Fibroblast of villous mesenchyme (primary cell): Measurements from ENCODE around the gene STXBP6. TPM values are rescaled to one million over a fixed set of nuclear protein-coding genes. Genes with fewer than 3 reads are reported as not detected.

Experiments used
- DNase-seq: peaks from one replicate; pipeline ENCODE4 v3.0.0-alpha.2; 2010; ENCODE audit warnings: low read depth
- H3K4me3 ChIP-seq: 2 replicates; pipeline ENCODE4 v1.5.1; 2011; ENCODE audit warnings: low read depth, mild to moderate bottlenecking, low read length
- total RNA-seq: library from RNA; depleted of rRNA; stranded (reverse); fragments of >200 nt; gene quantifications from 2 replicates; pipeline ENCODE4 v1.2.3, GENCODE V29; 2012
- TF ChIP-seq, protein P1 (sequence below): IDR thresholded peaks from 2 replicates; pipeline ENCODE4 v1.5.1; 2012; ENCODE audit warnings: low read depth, mild to moderate bottlenecking, low read length; ENCODE audit not compliant: insufficient read depth

Gene STXBP6
- total RNA-seq, 1 donor, result 4.7 TPM

DNA sequence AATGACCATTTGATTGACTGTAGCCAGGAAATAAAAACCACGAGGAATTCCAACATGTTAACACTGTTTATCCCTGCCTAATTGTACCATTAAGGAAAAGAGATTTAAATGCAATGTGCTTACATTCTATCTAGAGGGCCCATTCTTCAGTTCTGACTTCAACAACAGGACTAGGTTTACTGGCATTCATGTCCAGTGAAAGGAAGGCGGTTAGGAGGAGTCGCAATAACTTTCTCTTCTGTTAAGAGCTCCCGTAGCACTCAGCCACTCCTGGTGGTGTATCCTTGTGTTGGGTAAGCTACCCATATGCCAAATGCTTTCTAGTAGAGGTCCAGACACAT lies 154.7 kb downstream of the STXBP6 start:
- DNase-seq, result peak; percentile 58
- TF ChIP-seq, protein P1, sequence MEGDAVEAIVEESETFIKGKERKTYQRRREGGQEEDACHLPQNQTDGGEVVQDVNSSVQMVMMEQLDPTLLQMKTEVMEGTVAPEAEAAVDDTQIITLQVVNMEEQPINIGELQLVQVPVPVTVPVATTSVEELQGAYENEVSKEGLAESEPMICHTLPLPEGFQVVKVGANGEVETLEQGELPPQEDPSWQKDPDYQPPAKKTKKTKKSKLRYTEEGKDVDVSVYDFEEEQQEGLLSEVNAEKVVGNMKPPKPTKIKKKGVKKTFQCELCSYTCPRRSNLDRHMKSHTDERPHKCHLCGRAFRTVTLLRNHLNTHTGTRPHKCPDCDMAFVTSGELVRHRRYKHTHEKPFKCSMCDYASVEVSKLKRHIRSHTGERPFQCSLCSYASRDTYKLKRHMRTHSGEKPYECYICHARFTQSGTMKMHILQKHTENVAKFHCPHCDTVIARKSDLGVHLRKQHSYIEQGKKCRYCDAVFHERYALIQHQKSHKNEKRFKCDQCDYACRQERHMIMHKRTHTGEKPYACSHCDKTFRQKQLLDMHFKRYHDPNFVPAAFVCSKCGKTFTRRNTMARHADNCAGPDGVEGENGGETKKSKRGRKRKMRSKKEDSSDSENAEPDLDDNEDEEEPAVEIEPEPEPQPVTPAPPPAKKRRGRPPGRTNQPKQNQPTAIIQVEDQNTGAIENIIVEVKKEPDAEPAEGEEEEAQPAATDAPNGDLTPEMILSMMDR, result no peak
- no peak overlapping the region for H3K4me3 ChIP-seq

DNA sequence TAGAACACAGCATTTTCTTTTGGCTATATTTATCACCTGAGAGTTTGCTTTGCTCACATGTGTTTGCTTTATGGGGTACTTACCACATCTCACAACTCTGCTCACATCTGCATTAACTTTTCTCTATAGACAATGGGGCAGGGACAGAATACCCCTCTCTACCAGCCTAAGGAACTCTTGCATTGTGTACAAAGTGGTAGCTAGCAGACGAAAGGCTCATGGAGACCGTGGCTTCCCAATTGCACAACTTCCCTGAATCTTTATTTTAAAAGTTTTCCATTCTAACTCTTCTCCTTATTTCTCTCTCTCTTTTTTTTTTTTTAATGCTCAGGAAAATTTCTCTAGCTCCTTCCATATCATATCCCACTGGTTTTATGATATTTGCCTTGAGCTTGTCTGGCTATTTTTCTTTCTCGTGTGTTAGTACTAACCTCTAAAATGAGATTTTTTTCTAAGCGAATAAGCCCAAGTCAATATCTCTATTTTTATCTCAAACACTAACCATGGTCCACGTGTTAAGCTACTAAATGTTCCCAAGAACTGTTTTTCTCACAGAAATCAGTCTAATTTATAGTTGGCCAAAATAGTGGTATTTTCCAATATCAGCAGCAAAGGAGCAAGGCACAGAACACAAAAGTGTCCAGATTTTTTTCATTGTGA lies 155.2 kb downstream of the STXBP6 start:
- no peak overlapping the region for H3K4me3 ChIP-seq
- no peak for DNase-seq
- TF ChIP-seq, protein P1, result no peak

DNA sequence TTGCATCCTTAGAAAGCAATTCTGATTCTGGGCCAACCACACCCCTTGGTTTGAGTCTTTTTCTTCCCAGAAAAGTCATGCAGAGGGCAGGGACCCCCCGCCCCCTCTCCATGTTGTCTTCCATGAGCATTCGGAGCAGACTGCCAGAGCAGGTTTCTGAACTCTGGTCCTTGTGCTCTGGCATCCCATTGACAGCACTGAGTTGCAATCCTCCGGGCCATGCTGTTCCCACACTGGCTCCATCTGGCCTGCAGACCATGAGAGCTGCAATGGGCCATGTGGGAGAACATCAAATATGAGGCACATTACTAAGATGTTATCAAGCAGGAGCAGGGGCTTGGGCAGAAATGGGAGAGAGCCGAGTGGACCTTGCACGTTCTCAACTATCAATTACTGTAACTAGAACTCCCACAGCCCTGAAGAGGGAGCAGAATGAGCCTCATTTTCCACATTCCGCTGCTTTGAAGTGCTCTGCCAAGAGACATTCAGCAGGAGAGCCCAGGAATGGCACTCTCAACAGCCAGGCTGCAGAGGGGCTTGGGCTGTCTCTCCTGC lies 157.4 kb downstream of the STXBP6 start:
- no peak overlapping the region for H3K4me3 ChIP-seq
- TF ChIP-seq, protein P1, result no peak
- no peak for DNase-seq

DNA sequence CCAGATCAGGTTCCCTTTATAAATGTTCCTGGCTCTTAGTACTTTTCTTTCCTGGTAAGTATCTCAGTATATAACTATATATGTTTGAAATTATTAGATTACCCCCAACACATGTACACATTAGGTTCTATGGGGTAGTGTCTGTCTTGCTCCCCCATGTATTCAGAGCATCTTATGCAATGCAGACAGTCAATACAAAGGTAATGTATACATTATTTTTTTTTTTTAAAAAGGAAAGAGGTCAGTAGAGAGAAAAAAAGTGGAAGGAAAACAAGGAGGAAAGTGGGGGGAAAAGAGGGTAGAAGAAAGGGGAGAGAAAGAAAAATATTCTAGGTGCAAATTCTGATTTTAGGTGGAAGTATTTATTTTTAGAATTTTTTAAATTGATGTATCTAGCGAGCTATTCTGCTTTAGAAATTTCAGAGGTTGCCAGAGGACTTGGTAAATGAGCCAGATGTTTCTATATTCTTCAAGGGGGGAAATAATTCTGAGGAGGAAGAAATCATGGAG lies 157.9 kb downstream of the STXBP6 start:
- no peak for DNase-seq
- H3K4me3 ChIP-seq, result no peak overlapping the region
- TF ChIP-seq, protein P1, result no peak

DNA sequence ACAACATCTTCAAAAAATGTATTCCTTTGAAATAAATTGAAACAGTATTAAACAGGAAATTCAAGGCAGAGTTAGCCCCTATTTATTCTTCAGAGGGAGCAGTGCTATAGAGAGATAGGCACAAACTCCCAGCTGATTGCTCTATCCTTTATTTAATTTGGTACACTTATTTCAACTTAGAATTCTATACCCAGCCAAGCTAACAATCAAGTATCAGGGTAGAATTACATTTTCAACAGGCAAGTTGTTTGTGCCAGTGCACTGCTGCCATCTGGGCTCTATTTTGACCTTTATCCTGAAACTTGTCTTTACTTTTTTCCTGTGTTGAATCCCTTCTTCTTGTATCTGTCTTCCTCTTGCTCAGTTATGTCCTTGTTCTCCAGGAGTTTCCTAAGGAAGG lies 159.2 kb downstream of the STXBP6 start:
- TF ChIP-seq, protein P1, result no peak
- DNase-seq, result no peak
- H3K4me3 ChIP-seq, result no peak overlapping the region

DNA sequence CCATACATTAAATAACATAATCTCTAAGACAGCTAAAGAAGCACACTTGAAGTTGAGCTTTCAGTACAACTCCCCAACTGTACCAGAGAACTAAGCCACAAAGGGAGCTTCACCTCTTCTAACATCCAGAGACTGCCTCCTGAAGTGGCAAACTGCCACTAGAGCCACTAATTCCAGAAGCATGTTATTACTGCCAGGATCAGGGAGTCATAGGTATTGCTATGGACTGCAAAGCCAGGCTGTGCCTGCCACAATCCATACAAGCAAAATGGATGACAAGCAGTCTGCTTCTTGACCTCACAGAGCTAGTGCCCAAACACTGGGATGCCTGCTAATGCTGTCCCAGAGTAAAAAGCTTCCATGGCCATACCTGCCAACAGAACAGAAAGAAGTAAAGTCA lies 160.1 kb downstream of the STXBP6 start:
- DNase-seq, result no peak
- TF ChIP-seq, protein P1, result no peak
- no peak overlapping the region for H3K4me3 ChIP-seq
